ENCODE results near the gene CHST9.

DNA sequence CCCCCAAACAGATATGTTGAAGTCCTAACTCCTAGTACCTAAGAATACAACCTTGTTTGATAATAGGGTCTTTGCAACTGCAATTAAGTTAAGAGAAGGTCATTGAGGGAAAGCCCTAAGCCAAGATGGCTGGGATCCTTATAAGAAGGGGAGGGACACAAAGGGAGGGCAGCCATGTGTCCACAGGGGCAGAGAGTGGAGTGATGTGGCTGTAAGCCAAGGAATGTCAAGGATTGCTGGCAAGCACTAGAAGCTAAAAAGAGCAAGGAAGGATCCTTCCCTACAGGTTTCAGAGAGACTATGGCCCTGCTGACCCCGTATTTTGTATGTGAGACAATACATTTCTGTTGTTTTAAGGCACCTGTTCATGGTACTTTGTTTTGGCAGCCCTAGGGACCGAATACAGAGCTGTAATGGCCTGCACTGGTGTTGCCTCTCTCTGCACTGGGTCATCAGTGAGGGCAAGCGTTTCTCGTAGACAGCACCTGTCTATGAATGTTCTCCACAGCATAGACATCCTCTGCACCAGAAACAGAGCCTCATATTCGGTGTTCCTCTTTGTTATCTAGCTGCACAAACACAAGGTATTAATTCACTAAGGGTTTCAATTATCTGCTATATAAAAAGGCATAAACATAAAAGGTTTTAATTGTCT lies 244.2 kb downstream of the CHST9 start:
- TF ChIP-seq CTCF (conservative IDR thresholded peaks at IDR 0.05; ENCODE audit: low read depth in 2 of 2), result no peak
- TF ChIP-seq, protein P1, sequence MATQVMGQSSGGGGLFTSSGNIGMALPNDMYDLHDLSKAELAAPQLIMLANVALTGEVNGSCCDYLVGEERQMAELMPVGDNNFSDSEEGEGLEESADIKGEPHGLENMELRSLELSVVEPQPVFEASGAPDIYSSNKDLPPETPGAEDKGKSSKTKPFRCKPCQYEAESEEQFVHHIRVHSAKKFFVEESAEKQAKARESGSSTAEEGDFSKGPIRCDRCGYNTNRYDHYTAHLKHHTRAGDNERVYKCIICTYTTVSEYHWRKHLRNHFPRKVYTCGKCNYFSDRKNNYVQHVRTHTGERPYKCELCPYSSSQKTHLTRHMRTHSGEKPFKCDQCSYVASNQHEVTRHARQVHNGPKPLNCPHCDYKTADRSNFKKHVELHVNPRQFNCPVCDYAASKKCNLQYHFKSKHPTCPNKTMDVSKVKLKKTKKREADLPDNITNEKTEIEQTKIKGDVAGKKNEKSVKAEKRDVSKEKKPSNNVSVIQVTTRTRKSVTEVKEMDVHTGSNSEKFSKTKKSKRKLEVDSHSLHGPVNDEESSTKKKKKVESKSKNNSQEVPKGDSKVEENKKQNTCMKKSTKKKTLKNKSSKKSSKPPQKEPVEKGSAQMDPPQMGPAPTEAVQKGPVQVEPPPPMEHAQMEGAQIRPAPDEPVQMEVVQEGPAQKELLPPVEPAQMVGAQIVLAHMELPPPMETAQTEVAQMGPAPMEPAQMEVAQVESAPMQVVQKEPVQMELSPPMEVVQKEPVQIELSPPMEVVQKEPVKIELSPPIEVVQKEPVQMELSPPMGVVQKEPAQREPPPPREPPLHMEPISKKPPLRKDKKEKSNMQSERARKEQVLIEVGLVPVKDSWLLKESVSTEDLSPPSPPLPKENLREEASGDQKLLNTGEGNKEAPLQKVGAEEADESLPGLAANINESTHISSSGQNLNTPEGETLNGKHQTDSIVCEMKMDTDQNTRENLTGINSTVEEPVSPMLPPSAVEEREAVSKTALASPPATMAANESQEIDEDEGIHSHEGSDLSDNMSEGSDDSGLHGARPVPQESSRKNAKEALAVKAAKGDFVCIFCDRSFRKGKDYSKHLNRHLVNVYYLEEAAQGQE (IDR thresholded peaks at IDR 0.05; ENCODE audit: unreplicated experiment), result no peak
- no peak for TF ChIP-seq POLR2AphosphoS5 (IDR thresholded peaks at IDR 0.05; ENCODE audit: low read depth)
- no peak for TF ChIP-seq EZH2phosphoT487 (IDR thresholded peaks at IDR 0.05; ENCODE audit: unreplicated experiment)
